ENCODE results near the gene PPP1R36. TPM values are rescaled to one million over a fixed set of nuclear protein-coding genes. Genes with fewer than 3 reads are reported as not detected.

The PPP1R36 gene
- polyA plus RNA-seq, 2 donors = 0.26 to 0.71 TPM

DNA sequence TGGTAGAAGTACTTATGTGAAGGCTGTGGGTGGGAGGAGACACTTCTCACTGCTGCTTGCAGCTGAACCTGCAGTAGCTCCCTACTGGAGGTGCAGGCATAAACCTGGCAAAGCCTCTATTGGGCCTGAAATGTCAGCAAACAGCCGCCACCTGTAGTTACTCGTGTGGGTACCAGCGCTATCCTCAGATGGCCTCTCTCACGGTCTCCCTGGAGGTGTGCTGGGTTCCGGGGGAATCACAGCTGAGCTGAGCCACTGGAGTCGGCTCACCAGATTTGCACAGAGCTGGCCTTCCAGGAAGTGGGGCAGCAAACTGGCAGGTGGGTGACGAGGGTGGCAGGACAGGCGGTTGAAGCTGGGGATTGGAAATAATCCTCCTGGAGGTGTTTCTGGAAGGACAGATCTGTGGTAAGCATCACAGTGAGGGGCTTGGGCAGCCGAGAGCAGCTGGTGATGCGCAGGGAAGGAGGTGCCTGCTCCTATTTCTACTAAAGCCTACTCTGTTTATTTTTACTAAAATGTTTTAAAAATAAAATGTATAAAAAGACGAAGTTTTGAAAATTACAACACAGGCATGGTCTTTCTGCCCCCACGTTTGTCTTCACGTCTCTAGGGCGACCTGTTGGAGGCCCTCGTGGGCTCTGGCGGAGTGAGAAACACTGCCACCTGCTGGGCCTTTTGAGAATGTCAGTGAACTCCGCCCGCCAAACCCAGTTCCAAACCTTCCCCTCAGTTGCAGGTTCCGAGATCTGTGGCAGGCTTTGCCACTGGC is 86.6 kb downstream of the PPP1R36 start:
- H3K9me3 ChIP-seq (ENCODE audit: control insufficient read depth in 2 of 2, insufficient read depth in 1 of 2, low read depth in 1 of 2, low read length in 1 of 2) = no peaks in the 10 kb centered on the region
- H3K36me3 ChIP-seq (ENCODE audit: control insufficient read depth in 2 of 2, insufficient read depth in 2 of 2, low read length in 1 of 2) = no peaks in the 10 kb centered on the region
- H3K4me3 ChIP-seq (ENCODE audit: low read depth in 1 of 2, low read length in 2 of 2) = no peak overlapping the region
- 31 to 32% methylated on average over 19 of the region's 19 CpGs for WGBS, 2 donors
- H3K27me3 ChIP-seq (ENCODE audit: control insufficient read depth in 1 of 2, insufficient read depth in 2 of 2, low read length in 2 of 2) = no peaks in the 10 kb centered on the region
- H3K4me1 ChIP-seq (ENCODE audit: control insufficient read depth in 2 of 2, insufficient read depth in 2 of 2, low read length in 1 of 2) = no peaks in the 10 kb centered on the region
- no peak overlapping the region for H3K27ac ChIP-seq (ENCODE audit: low read depth in 2 of 2, low read length in 1 of 2)

DNA sequence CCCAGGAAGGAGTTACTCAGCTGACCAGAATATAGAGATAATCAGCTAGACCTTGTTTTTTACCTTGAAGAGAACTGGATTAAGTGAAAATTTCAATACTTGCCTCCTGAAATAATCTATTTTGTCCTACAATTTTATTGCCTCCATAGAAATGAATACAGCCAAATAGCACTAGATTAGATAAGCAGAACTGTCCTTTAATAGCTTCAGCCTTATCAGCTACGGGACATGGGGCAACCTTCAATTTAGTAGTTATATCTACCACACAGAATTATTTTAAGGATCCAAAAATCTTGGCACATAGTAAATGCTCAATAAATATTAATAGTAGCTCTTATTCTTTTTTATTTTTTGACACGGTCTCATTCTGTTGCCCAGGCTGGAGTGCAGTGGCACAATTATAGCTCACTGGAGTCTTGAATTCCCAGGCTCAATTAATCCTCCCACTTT is 87.2 kb downstream of the PPP1R36 start:
- Histone ChIP-seq H3K27ac (ENCODE audit: low read depth in 2 of 2, low read length in 1 of 2) (no peak overlapping the region), H3K36me3 (ENCODE audit: control insufficient read depth in 2 of 2, insufficient read depth in 2 of 2, low read length in 1 of 2) (no peaks in the 10 kb centered on the region), H3K9me3 (ENCODE audit: control insufficient read depth in 2 of 2, insufficient read depth in 1 of 2, low read depth in 1 of 2, low read length in 1 of 2) (no peaks in the 10 kb centered on the region), H3K4me3 (ENCODE audit: low read depth in 1 of 2, low read length in 2 of 2) (no peak overlapping the region), H3K27me3 (ENCODE audit: control insufficient read depth in 1 of 2, insufficient read depth in 2 of 2, low read length in 2 of 2) (no peaks in the 10 kb centered on the region), H3K4me1 (ENCODE audit: control insufficient read depth in 2 of 2, insufficient read depth in 2 of 2, low read length in 1 of 2) (no peaks in the 10 kb centered on the region)
- WGBS, 2 donors = 52 to 59% methylated on average over 2 of the region's 2 CpGs

DNA sequence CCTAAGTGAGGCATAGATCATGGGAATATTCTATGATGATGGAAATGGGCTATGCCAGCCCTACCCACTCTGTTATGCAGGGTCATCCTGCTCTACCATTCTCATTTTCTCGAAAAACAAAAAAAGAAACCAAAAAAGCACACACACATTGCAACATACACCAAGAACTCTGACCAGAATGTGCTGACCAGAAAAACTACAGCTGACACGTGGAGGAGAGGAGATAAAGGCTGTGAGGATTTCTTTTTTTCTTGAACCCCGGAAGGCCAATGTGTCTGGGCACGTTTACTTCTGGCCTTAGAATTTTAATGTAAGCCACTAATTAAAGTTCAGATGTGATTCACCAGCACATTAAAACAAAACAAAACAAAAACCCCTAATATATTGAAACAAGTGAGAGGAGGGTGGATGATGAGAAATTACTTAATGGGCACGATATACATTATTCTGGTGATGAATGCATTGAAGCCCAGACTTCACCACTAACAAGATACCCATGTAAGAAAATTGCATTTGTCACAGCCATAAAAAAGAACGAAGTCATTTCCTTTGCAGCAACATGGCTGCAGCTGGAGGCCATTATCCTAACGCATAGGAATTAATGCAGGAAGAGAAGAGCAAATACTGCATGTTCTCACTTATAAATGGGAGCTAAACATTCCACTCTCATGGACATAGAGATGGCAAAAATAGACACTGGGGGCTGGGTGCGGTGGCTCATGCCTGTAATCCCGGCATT is 88.1 kb downstream of the PPP1R36 start:
- 62 to 68% methylated on average over 9 of the region's 9 CpGs for WGBS, 2 donors
- H3K36me3 ChIP-seq (ENCODE audit: control insufficient read depth in 2 of 2, insufficient read depth in 2 of 2, low read length in 1 of 2) = no peaks in the 10 kb centered on the region
- H3K9me3 ChIP-seq (ENCODE audit: control insufficient read depth in 2 of 2, insufficient read depth in 1 of 2, low read depth in 1 of 2, low read length in 1 of 2) = no peaks in the 10 kb centered on the region
- no peak overlapping the region for H3K4me3 ChIP-seq (ENCODE audit: low read depth in 1 of 2, low read length in 2 of 2)
- H3K27me3 ChIP-seq (ENCODE audit: control insufficient read depth in 1 of 2, insufficient read depth in 2 of 2, low read length in 2 of 2) = no peaks in the 10 kb centered on the region
- H3K27ac ChIP-seq (ENCODE audit: low read depth in 2 of 2, low read length in 1 of 2) = no peak overlapping the region
- no peaks in the 10 kb centered on the region for H3K4me1 ChIP-seq (ENCODE audit: control insufficient read depth in 2 of 2, insufficient read depth in 2 of 2, low read length in 1 of 2)

DNA sequence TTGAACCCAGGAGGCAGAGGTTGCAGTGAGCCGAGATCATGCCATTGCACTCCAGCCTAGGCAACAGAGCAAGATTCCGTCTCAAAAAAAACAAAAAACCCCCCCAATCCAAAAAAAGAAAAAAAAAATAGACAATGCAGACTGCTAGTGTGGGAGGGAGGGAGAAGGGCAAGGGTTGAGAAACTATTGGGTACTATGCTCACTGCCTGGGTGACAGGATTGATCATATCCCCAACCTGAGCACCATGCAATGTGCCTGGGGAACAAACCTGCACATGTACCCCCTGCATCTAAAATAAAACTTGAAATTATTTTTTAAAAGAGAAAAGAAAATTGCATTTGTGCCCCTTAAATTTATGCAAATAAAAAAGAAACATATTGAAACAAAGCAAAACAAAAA is 88.9 kb downstream of the PPP1R36 start:
- H3K4me3 ChIP-seq (ENCODE audit: low read depth in 1 of 2, low read length in 2 of 2) = no peak overlapping the region
- WGBS, 2 donors = 85 to 90% methylated on average over 2 of the region's 2 CpGs
- no peaks in the 10 kb centered on the region for H3K4me1 ChIP-seq (ENCODE audit: control insufficient read depth in 2 of 2, insufficient read depth in 2 of 2, low read length in 1 of 2)
- H3K27ac ChIP-seq (ENCODE audit: low read depth in 2 of 2, low read length in 1 of 2) = no peak overlapping the region
- no peaks in the 10 kb centered on the region for H3K9me3 ChIP-seq (ENCODE audit: control insufficient read depth in 2 of 2, insufficient read depth in 1 of 2, low read depth in 1 of 2, low read length in 1 of 2)
- no peaks in the 10 kb centered on the region for H3K27me3 ChIP-seq (ENCODE audit: control insufficient read depth in 1 of 2, insufficient read depth in 2 of 2, low read length in 2 of 2)
- H3K36me3 ChIP-seq (ENCODE audit: control insufficient read depth in 2 of 2, insufficient read depth in 2 of 2, low read length in 1 of 2) = no peaks in the 10 kb centered on the region

Other genes starting within 250 kb of the PPP1R36 start
- 10 to 100 TPM; 34.0 to 34.9 TPM for gene MTHFD1, start 161.6 kb upstream of the PPP1R36 start, polyA plus RNA-seq
- under 1 TPM; 0.04 to 0.06 TPM for gene AKAP5, start 84.5 kb upstream of the PPP1R36 start, polyA plus RNA-seq
- gene ZBTB25, start 46.1 kb upstream of the PPP1R36 start, polyA plus RNA-seq = 1 to 10 TPM; 1.7 to 2.7 TPM
- gene ZBTB1, start 45.2 kb upstream of the PPP1R36 start, polyA plus RNA-seq = 10 to 100 TPM in 1 of 2 donors, 1 to 10 TPM in 1; 9.5 to 14.4 TPM
- 10 to 100 TPM; 45.4 to 54.8 TPM for gene HSPA2, start 9.2 kb upstream of the PPP1R36 start, polyA plus RNA-seq
- 10 to 100 TPM; 23.1 to 27.1 TPM for gene PLEKHG3, start 154.5 kb downstream of the PPP1R36 start, polyA plus RNA-seq

All from esophagus (tissue), 2 donors.